Measurements from ENCODE around the gene ERC1. TPM values are rescaled to one million over a fixed set of nuclear protein-coding genes. Genes with fewer than 3 reads are reported as not detected.

The ERC1 gene
- total and polyA plus RNA-seq, 2 of the 4 experiments (the other 2 are of a cell fraction), result 11.6 to 25.6 TPM

DNA sequence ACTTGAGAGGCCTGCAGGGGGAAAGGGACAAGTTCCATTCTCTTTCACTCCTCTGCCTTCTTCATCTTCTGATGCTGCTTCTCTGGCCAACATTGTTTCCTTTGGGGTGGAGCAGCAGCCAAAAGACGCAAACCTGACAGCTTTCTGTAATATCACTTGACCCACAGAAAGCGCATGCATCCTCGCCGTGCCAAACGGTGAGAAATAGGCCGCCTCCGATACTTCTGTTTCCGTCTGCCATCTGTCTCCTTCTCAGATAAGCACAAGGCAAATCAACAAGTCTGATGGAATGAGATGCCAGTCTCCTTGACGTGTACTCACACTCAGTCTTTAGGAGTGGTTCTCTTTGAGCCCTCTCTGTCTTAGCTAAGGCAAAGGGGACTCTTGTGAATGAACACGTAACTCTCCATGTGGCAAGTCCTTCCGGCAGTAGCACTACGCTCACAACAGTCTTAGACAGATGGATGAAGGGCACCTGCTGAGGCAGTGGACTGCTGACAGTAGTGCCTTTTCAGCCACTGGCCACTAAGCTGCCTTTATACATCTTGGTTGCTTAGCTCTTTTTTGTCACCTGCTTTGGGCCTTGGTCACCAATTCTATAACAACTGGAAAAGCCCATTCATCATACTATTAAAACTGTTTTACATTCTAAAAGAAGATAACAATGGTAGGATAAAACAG, 389.3 kb downstream of the ERC1 start:
- in situ Hi-C loops (cut with MboI; ENCODE audit: low sequenced_read_pairs), result no loop called here
- Histone ChIP-seq H3K18ac (ENCODE audit: low read depth, low read length) (no peak overlapping the region), H4K5ac (ENCODE audit: low read depth, low read length) (no peak overlapping the region), H3K27me3 (ENCODE audit: control insufficient read depth, insufficient read depth, low read length) (no peaks in the 10 kb centered on the region), H3K9me1 (ENCODE audit: insufficient read depth, low read length) (0 out of 2 replicates have a peak, but pooled peaks cover 2% of the 10 kb centered on the region), H2AFZ (replicated peaks; ENCODE audit: low read length, poor library complexity) (no peak overlapping the region), H3K4me3 (ENCODE audit: insufficient read depth, low read depth, low read length) (no peak overlapping the region), H2BK20ac (ENCODE audit: low read depth, low read length) (no peak overlapping the region), H3K9me3 (ENCODE audit: control insufficient read depth, insufficient read depth, low read length) (no peaks in the 10 kb centered on the region), H3K23ac (ENCODE audit: low read depth, low read length) (0 out of 2 replicates have a peak overlapping the region, but pooled peaks have one; percentile 14), H4K20me1 (ENCODE audit: insufficient read depth, low read length) (no peaks in the 10 kb centered on the region), H3K27ac (ENCODE audit: insufficient read depth, low read length) (no peak overlapping the region), H3K9ac (ENCODE audit: low read depth, low read length) (no peak overlapping the region), H3K4me1 (ENCODE audit: control insufficient read depth, insufficient read depth, low read length) (no peaks in the 10 kb centered on the region), H3K14ac (replicated peaks; ENCODE audit: low read depth, low read length) (no peak overlapping the region), H2BK5ac (ENCODE audit: low read depth, low read length, poor library complexity, severe bottlenecking) (no peak overlapping the region), H4K8ac (ENCODE audit: low read depth in 2 of 2, low read length in 2 of 2) (no peak overlapping the region), H3K4ac (ENCODE audit: low read depth, low read length) (no peak overlapping the region), H2AK5ac (ENCODE audit: low read depth, low read length) (no peak overlapping the region), H2BK120ac (ENCODE audit: low read depth, low read length) (no peak overlapping the region), H3K4me2 (ENCODE audit: low read depth, low read length) (no peak overlapping the region), H2AK9ac (replicated peaks; ENCODE audit: low read depth, low read length, poor library complexity) (no peak overlapping the region), H4K91ac (ENCODE audit: insufficient read depth, low read depth, low read length) (no peak overlapping the region), H2BK15ac (ENCODE audit: low read depth, low read length) (no peak overlapping the region), H3K56ac (ENCODE audit: extremely low read depth, insufficient read depth, low read length) (no peak overlapping the region), H3K79me1 (ENCODE audit: low read depth in 1 of 2, low read length in 2 of 2) (peaks cover 0 to 3% of the 10 kb centered on the region in 2 experiments; a peak in 1 of 4 replicates), H3K36me3 (ENCODE audit: control insufficient read depth, insufficient read depth, low read length) (peaks cover 3% of the 10 kb centered on the region)
- TF ChIP-seq FOS (IDR thresholded peaks at IDR 0.05; ENCODE audit: low read depth, low read length), result no peak
- TF ChIP-seq MAZ (IDR thresholded peaks at IDR 0.05; ENCODE audit: borderline replicate concordance, low read depth, low read length), result no peak
- TF ChIP-seq, protein P1, sequence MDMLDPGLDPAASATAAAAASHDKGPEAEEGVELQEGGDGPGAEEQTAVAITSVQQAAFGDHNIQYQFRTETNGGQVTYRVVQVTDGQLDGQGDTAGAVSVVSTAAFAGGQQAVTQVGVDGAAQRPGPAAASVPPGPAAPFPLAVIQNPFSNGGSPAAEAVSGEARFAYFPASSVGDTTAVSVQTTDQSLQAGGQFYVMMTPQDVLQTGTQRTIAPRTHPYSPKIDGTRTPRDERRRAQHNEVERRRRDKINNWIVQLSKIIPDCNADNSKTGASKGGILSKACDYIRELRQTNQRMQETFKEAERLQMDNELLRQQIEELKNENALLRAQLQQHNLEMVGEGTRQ (IDR thresholded peaks at IDR 0.05; ENCODE audit: low read depth, low read length), result no peak
- WGBS, 2 experiments (ENCODE audit: extremely low coverage in 2 of 2, insufficient read length in 1 of 2), result 96% methylated on average over 5 of the region's 12 CpGs; no CpG with 5 or more reads in 1 of the 2 experiments
- CTCF ChIA-PET, result no interaction called here
- dilution Hi-C loops (cut with HindIII; ENCODE audit: low sequenced_read_pairs, unreplicated experiment), result no loop called here
- DNase-seq (no peak), ATAC-seq (ENCODE audit: low read depth) (no peak)
- POLR2A ChIA-PET (ENCODE audit: unreplicated experiment), result interaction anchor here (0.6 kb wide), 1 partner anchor 12 kb away, joined by 3 read pairs; no protein-coding TSS in a partner anchor
- intact Hi-C loops (cut with micrococcal nuclease), result no loop called here
- BruUV-seq (replicated peaks), result no TSS peak
